GM12878 (cell line): ENCODE results near the gene HAS3. TPM values are rescaled to one million over a fixed set of nuclear protein-coding genes. Genes with fewer than 3 reads are reported as not detected.

ENCODE experiments used
- ATAC-seq: fragments of 200-7000 bp; cut with Tn5 transposase; 3 replicates; pipeline ENCODE4 v1.9.1; 2020; ENCODE audit warnings: mild to moderate bottlenecking, moderate library complexity
- BruUV-seq: library from RNA; stranded (reverse); fragments of 400-500 nt; replicated peaks from 2 replicates; lab custom pipeline; 2021; lab: Mats Ljungman, UMichigan
- CTCF ChIA-PET: fragments of 300-600 bp; sonication (Branson Sonifier 250); formaldehyde crosslinking; extraction: SDS; loops from one replicate; lab custom pipeline; 2021; ENCODE audit warnings: inconsistent platforms; lab: Yijun Ruan, JAX
- POLR2A ChIA-PET: fragments of 350-600 bp; formaldehyde crosslinking; extraction: SDS; loops from one replicate; lab custom pipeline; 2021; ENCODE audit warnings: inconsistent platforms; lab: Charles Lee
- RAD21 ChIA-PET: fragments of 300-600 bp; sonication (Branson Sonifier 250); formaldehyde crosslinking; loops from one replicate; lab custom pipeline; 2023; ENCODE audit warnings: antibody characterized with exemption; ENCODE audit not compliant: unreplicated experiment; lab: Charles Lee
- SMC1A ChIA-PET: fragments of 300-600 bp; sonication (Branson Sonifier 250); formaldehyde crosslinking; loops from one replicate; lab custom pipeline; 2023; ENCODE audit not compliant: unreplicated experiment, uncharacterized antibody; lab: Charles Lee
- DNase-seq: peaks from one replicate; pipeline ENCODE4 v3.0.0-alpha.2; 2011; ENCODE audit warnings: low read depth, low spot score
- FAIRE-seq: peaks from 3 replicates; lab custom pipeline; 2011; peaks lifted over from hg19 to GRCh38; lab: Jason Lieb, UNC
- H2AFZ ChIP-seq: 2 replicates; pipeline ENCODE4 v1.6.0; 2011; ENCODE audit warnings: low read depth, low read length, control low read depth; ENCODE audit not compliant: control insufficient read depth
- H3K27ac ChIP-seq: 2 replicates; pipeline ENCODE4 v1.5.1; 2011; ENCODE audit warnings: control low read depth; ENCODE audit not compliant: control insufficient read depth, insufficient read depth
- H3K27me3 ChIP-seq, 2 experiments: replicated peaks in 1 of 2; 2 replicates each; pipeline versions ENCODE4 v1.6.0 to v1.6.1; 2011; ENCODE audit warnings: low read length in 1 of 2; ENCODE audit not compliant: control insufficient read depth in 2 of 2, insufficient read depth in 2 of 2
- H3K36me3 ChIP-seq, 2 experiments: 2 replicates each; pipeline ENCODE4 v1.5.1; 2011; ENCODE audit warnings: low read length in 1 of 2; ENCODE audit not compliant: control insufficient read depth in 2 of 2, insufficient read depth in 2 of 2
- H3K4me1 ChIP-seq: 2 replicates; pipeline ENCODE4 v1.6.1; 2011; ENCODE audit warnings: mild to moderate bottlenecking, low read length, moderate library complexity, mixed read lengths; ENCODE audit not compliant: control insufficient read depth, insufficient read depth
- H3K4me2 ChIP-seq: 2 replicates; pipeline ENCODE4 v1.6.0; 2011; ENCODE audit warnings: control low read depth; ENCODE audit not compliant: control insufficient read depth, insufficient read depth
- H3K4me3 ChIP-seq: fragments of 200-600 bp; sonication (generic); 2 replicates; pipeline ENCODE4 v1.5.1; 2016
- H3K79me2 ChIP-seq: 2 replicates; pipeline ENCODE4 v1.6.0; 2011; ENCODE audit warnings: low read length; ENCODE audit not compliant: control insufficient read depth, insufficient read depth
- H3K9ac ChIP-seq: 2 replicates; pipeline ENCODE4 v1.8.0; 2011; ENCODE audit warnings: low read length, control low read depth, mixed read lengths; ENCODE audit not compliant: control insufficient read depth, insufficient read depth
- H3K9me3 ChIP-seq: replicated peaks from 3 replicates; pipeline ENCODE4 v1.5.1; 2011; ENCODE audit warnings: mild to moderate bottlenecking, low read length; ENCODE audit not compliant: control insufficient read depth, insufficient read depth
- H4K20me1 ChIP-seq: 2 replicates; pipeline ENCODE4 v1.6.0; 2011; ENCODE audit not compliant: control insufficient read depth, insufficient read depth
- CBFB ChIP-seq: IDR thresholded peaks from 2 replicates; pipeline ENCODE4 v1.6.1; 2016; ENCODE audit warnings: antibody characterized with exemption, low read depth
- EED ChIP-seq: sonication (generic); IDR thresholded peaks from 2 replicates; pipeline ENCODE4 v1.6.1; 2016; ENCODE audit warnings: antibody characterized with exemption, low read depth
- HDAC2 ChIP-seq: fragments of 200-600 bp; sonication (generic); IDR thresholded peaks from 2 replicates; pipeline ENCODE4 v1.6.1; 2017
- IKZF2 ChIP-seq, 2 experiments: fragments of 450-650 bp; IDR thresholded peaks; 2 replicates each; pipeline ENCODE4 v1.6.1; 2017; ENCODE audit warnings: mild to moderate bottlenecking in 2 of 2, moderate library complexity in 2 of 2
- JUNB ChIP-seq: IDR thresholded peaks from 2 replicates; pipeline ENCODE4 v1.6.1; 2016; ENCODE audit warnings: antibody characterized with exemption, mild to moderate bottlenecking
- NBN ChIP-seq: fragments of 450-650 bp; IDR thresholded peaks from 2 replicates; pipeline ENCODE4 v1.6.1; 2016
- NFIC ChIP-seq: IDR thresholded peaks from 2 replicates; pipeline ENCODE4 v1.6.1; 2012; ENCODE audit warnings: low read depth, mild to moderate bottlenecking, inconsistent platforms, low read length, moderate library complexity
- RELA ChIP-seq: fragments of 450-650 bp; IDR thresholded peaks from 2 replicates; pipeline ENCODE4 v1.8.0; 2014; ENCODE audit warnings: borderline replicate concordance; ENCODE audit not compliant: partially characterized antibody
- RUNX3 ChIP-seq: IDR thresholded peaks from 2 replicates; pipeline ENCODE4 v1.6.1; 2012; ENCODE audit warnings: low read length, inconsistent platforms
- SMC3 ChIP-seq: IDR thresholded peaks from 2 replicates; pipeline ENCODE4 v1.6.1; 2011; ENCODE audit warnings: low read length, improper control_type of control experiment, borderline replicate concordance
- SPI1 ChIP-seq: IDR thresholded peaks from 2 replicates; pipeline ENCODE4 v1.6.1; 2011; ENCODE audit warnings: low read depth, mild to moderate bottlenecking, low read length, moderate library complexity, borderline replicate concordance; ENCODE audit not compliant: insufficient read depth
- TAF1 ChIP-seq: IDR thresholded peaks from 2 replicates; pipeline ENCODE4 v1.6.1; 2011; ENCODE audit warnings: mild to moderate bottlenecking, low read depth, low read length, borderline replicate concordance
- YY1 ChIP-seq: IDR thresholded peaks from 2 replicates; pipeline ENCODE4 v1.6.1; 2011; ENCODE audit warnings: low read depth, mild to moderate bottlenecking, low read length
- ZNF207 ChIP-seq: fragments of 450-650 bp; IDR thresholded peaks from 2 replicates; pipeline ENCODE4 v1.6.1; 2014; ENCODE audit warnings: antibody characterized with exemption, mild to moderate bottlenecking, borderline replicate concordance
- ZNF384 ChIP-seq: IDR thresholded peaks from 2 replicates; pipeline ENCODE4 v1.6.1; 2012; ENCODE audit warnings: low read depth, mild to moderate bottlenecking, low read length, improper control_type of control experiment, borderline replicate concordance
- WGBS: methylation state at CpG from one replicate; pipeline ENCODE4 v1.1.6; 2016; ENCODE audit warnings: low lambda C conversion rate; ENCODE audit not compliant: insufficient replicate concordance, insufficient coverage; ENCODE audit errors: missing lambda C conversion rate; 5-methylcytosine and 5-hydroxymethylcytosine counted together
- in situ Hi-C: fragments of 300-500 bp; cut with MboI; formaldehyde crosslinking; loops from 9 replicates; pipeline ENCODE4 v1.14.3; 2018; ENCODE audit warnings: mixed read lengths
- intact Hi-C: fragments of 100-400 bp; cut with micrococcal nuclease; formaldehyde crosslinking; loops from one replicate; pipeline ENCODE4 v1.14.2; 2022; ENCODE audit not compliant: unreplicated experiment
- polyA plus RNA-seq, 11 experiments: library from polyadenylated mRNA; depleted of rRNA in 4 of 11; unstranded in 6 of 11; stranded (reverse) in 5 of 11; fragments of >200 nt; fragmentation: Nextera tagmentation in 4 of 11; fragmentation: Illumina TruSeq in 1 of 11; extraction: Ambion mirVana in 4 of 11; extraction: Trizol in 1 of 11; gene quantifications; 1 replicate in 1 of 11; 2 replicates in 10 of 11; pipeline versions ENCODE4 v1.2.1 to v1.2.3, GENCODE V29; 2011 to 2016; ENCODE audit warnings: inconsistent platforms in 2 of 11, missing spikeins in 2 of 11, low read depth in 1 of 11
- total RNA-seq, 4 experiments: library from RNA; depleted of rRNA in 3 of 4; stranded (reverse); fragments of >200 nt in 3 of 4; fragmentation: Illumina TruSeq in 1 of 4; extraction: Trizol in 1 of 4; gene quantifications; 2 replicates each; pipeline versions ENCODE4 v1.2.1 to v1.2.3, GENCODE V29; 2013 to 2021
- TF ChIP-seq, protein P1 (sequence below): fragments of 450-650 bp; formaldehyde crosslinking; IDR thresholded peaks from 2 replicates; pipeline ENCODE4 v1.4.0; 2022; ENCODE audit warnings: mild to moderate bottlenecking, moderate library complexity
- TF ChIP-seq, protein P2 (sequence below): fragments of 450-650 bp; IDR thresholded peaks from 2 replicates; pipeline ENCODE4 v1.6.1; 2017; ENCODE audit warnings: low read depth, mild to moderate bottlenecking, moderate library complexity

The HAS3 gene
- total and polyA plus RNA-seq, 10 of the 15 experiments (the other 5 are each of a cell fraction or from before 2014, with no cell fraction given) = 0.06 to 0.56 (median 0.19) TPM; not detected in 2

DNA sequence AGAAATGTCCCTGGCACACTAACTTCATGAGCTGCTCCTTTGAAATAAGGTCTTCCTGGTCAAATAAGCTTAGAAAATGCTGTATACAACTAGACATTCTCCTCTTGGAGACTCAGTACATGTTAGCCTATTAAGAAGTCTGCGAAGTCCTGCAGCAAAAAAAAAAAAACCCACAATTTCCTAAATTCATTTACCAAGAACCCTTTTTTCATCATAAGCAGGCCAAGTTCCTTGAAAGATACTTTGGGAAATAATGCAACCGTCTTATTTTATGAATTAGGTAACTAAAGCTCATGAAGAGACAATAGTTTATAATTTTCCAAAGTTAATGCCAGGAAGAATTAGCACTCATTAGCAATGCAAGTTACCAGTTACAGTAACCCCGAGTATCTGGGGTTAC lies 49.0 kb upstream of the HAS3 start (continued):
- TF ChIP-seq, protein P1, sequence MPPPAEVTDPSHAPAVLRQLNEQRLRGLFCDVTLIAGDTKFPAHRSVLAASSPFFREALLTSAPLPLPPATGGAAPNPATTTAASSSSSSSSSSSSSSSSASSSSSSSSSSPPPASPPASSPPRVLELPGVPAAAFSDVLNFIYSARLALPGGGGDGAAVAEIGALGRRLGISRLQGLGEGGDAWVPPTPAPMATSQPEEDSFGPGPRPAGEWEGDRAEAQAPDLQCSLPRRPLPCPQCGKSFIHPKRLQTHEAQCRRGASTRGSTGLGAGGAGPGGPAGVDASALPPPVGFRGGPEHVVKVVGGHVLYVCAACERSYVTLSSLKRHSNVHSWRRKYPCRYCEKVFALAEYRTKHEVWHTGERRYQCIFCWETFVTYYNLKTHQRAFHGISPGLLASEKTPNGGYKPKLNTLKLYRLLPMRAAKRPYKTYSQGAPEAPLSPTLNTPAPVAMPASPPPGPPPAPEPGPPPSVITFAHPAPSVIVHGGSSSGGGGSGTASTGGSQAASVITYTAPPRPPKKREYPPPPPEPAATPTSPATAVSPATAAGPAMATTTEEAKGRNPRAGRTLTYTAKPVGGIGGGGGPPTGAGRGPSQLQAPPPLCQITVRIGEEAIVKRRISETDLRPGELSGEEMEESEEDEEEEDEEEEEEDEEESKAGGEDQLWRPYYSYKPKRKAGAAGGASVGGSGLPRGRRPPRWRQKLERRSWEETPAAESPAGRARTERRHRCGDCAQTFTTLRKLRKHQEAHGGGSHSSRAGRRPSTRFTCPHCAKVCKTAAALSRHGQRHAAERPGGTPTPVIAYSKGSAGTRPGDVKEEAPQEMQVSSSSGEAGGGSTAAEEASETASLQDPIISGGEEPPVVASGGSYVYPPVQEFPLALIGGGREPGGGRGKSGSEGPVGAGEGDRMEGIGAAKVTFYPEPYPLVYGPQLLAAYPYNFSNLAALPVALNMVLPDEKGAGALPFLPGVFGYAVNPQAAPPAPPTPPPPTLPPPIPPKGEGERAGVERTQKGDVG (CRISPR knock-in tag) = no peak
- TF ChIP-seq ZNF207 = no peak
- no peak for TF ChIP-seq HDAC2
- no peak for TF ChIP-seq ZNF384
- TF ChIP-seq SMC3 = no peak

DNA sequence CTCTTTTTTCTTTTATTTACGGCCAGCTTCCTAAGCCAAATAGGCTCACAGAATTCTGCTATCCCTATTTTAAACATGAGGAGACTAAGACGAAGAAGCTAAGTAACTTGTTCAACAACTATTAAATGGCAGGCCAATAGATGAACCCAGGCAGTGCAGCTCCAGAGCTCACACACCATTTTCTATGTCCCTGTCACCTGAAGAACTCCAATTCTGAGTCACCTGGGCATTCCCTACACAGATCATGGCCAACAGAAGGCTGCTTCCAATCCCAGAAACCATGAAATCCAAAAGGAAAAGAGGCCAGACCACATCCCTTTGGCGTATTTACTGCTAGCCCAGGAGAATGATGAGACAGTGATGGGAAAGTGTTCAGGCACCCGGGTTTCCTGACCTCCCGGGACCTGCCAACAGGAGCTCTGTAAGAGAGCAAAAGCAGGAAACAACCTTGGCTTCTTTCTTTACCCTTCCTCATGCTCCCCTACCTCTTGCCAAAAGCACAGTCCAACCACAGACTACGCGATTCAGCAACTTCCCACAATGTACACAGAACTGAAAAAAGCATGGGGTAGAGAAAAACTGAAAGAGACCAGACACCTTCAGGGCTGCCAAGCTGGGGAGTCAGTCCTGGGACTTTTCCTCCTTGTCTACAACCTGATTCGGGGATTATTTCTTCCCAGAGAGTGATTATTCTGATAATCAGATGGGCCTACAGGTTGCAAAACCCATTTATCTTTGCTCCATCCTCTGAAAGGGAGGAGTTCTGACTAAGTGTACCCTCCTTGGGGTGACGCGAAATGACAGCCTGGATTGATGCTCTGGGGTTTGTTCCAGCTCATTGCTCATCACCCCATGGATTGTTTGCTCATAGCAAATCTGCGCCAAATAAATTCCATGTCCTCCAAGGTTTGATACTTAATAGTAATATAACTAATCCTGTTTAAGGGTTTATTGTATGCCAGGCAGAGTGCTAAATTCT lies 47.8 kb upstream of the HAS3 start:
- Histone ChIP-seq H3K36me3 (no peaks in the 10 kb centered on the region), H3K9me3 (no peaks in the 10 kb centered on the region), H3K79me2 (no peaks in the 10 kb centered on the region), H3K27me3 (no peaks in the 10 kb centered on the region), H3K4me3 (no peak overlapping the region), H3K27ac (peak overlapping the region; percentile 77), H2AFZ (peak overlapping the region; percentile 46), H3K9ac (peak overlapping the region; percentile 14; the same call in 1 of the 2 replicates), H4K20me1 (no peaks in the 10 kb centered on the region), H3K4me2 (peak overlapping the region; percentile 45), H3K4me1 (peaks cover 10% of the 10 kb centered on the region; the same call in 1 of the 2 replicates)
- 41% methylated on average over 11 of the region's 11 CpGs for WGBS
- ChIA-PET RAD21 (interaction anchor here (0.6 to 2.0 kb wide), 2 partner anchors 15 to 75 kb away, joined by 3 to 5 read pairs; no protein-coding TSS in a partner anchor), SMC1A (interaction anchor here (0.6 to 2.0 kb wide), 7 partner anchors 10 to 502 kb away, joined by 3 to 5 read pairs (median 3); no protein-coding TSS in a partner anchor), CTCF (no interaction called here), POLR2A (interaction anchor here (0.5 kb wide), 1 partner anchor 52 kb away, joined by 3 read pairs; no protein-coding TSS in a partner anchor)
- FAIRE-seq = no peak
- peak; percentile 59 for DNase-seq
- in situ Hi-C loops = no loop called here
- no TSS peak for BruUV-seq
- peak; percentile 92 for ATAC-seq
- intact Hi-C loops = no loop called here
- TF ChIP-seq NFIC (0 out of 2 replicates have a peak, but pooled peaks have one; percentile 46), YY1 (peak; percentile 11; the same call in 1 of the 2 replicates), EED (peak; percentile 82), IKZF2 (IDR thresholded peaks at IDR 0.05) (peak; percentile 65; a peak in 3 of 4 replicates), TAF1 (peak; percentile 43; the same call in 1 of the 2 replicates), RUNX3 (peak; percentile 85), CBFB (no peak), NBN (peak; percentile 39; the same call in 1 of the 2 replicates), RELA (peak; percentile 12), SPI1 (no peak), JUNB (peak; percentile 83)
- TF ChIP-seq, protein P2, sequence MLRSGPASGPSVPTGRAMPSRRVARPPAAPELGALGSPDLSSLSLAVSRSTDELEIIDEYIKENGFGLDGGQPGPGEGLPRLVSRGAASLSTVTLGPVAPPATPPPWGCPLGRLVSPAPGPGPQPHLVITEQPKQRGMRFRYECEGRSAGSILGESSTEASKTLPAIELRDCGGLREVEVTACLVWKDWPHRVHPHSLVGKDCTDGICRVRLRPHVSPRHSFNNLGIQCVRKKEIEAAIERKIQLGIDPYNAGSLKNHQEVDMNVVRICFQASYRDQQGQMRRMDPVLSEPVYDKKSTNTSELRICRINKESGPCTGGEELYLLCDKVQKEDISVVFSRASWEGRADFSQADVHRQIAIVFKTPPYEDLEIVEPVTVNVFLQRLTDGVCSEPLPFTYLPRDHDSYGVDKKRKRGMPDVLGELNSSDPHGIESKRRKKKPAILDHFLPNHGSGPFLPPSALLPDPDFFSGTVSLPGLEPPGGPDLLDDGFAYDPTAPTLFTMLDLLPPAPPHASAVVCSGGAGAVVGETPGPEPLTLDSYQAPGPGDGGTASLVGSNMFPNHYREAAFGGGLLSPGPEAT = peak; percentile 57
